Mesendoderm (in vitro differentiated cells): Measurements from ENCODE around the gene GABBR2.

Experiments used
- DNase-seq: peaks from one replicate; pipeline ENCODE4 v3.0.0; 2013
- H2AK5ac ChIP-seq: 2 replicates; pipeline ENCODE4 v1.6.1; 2013; ENCODE audit warnings: low read length, inconsistent platforms
- H2BK120ac ChIP-seq: 2 replicates; pipeline ENCODE4 v1.6.1; 2013; ENCODE audit warnings: low read depth, mild to moderate bottlenecking, low read length, moderate library complexity, mixed read lengths
- H2BK15ac ChIP-seq: replicated peaks from 2 replicates; pipeline ENCODE4 v1.6.1; 2013; ENCODE audit warnings: low read depth, mild to moderate bottlenecking, moderate library complexity
- H2BK5ac ChIP-seq: 2 replicates; pipeline ENCODE4 v1.6.1; 2013; ENCODE audit warnings: low read length, inconsistent platforms
- H3K18ac ChIP-seq: 2 replicates; pipeline ENCODE4 v1.6.1; 2013; ENCODE audit warnings: mild to moderate bottlenecking, low read length, mixed read lengths
- H3K23ac ChIP-seq: one replicate; pipeline ENCODE4 v1.6.1; 2013; ENCODE audit warnings: low read length
- H3K27ac ChIP-seq: 2 replicates; pipeline ENCODE4 v1.5.1; 2013; ENCODE audit warnings: low read depth, mild to moderate bottlenecking, inconsistent platforms, low read length, moderate library complexity
- H3K27me3 ChIP-seq: 2 replicates; pipeline ENCODE4 v1.6.1; 2013; ENCODE audit warnings: low read length, control low read depth, mild to moderate bottlenecking, inconsistent platforms; ENCODE audit not compliant: insufficient read depth, poor library complexity
- H3K36me3 ChIP-seq: 2 replicates; pipeline ENCODE4 v1.6.1; 2013; ENCODE audit warnings: low read length, inconsistent platforms; ENCODE audit not compliant: control insufficient read depth, insufficient read depth
- H3K4ac ChIP-seq: one replicate; pipeline ENCODE4 v1.6.1; 2013; ENCODE audit warnings: low read depth, mild to moderate bottlenecking, low read length, moderate library complexity
- H3K4me1 ChIP-seq: 2 replicates; pipeline ENCODE4 v1.6.1; 2013; ENCODE audit warnings: low read depth, low read length, inconsistent platforms; ENCODE audit not compliant: control insufficient read depth
- H3K4me2 ChIP-seq: 2 replicates; pipeline ENCODE4 v1.6.1; 2013; ENCODE audit warnings: low read length
- H3K4me3 ChIP-seq: 2 replicates; pipeline ENCODE4 v1.5.1; 2013; ENCODE audit warnings: mild to moderate bottlenecking, low read length
- H3K56ac ChIP-seq: one replicate; pipeline ENCODE4 v1.6.1; 2013; ENCODE audit warnings: low read length
- H3K79me1 ChIP-seq: 2 replicates; pipeline ENCODE4 v1.6.1; 2013; ENCODE audit warnings: low read length, inconsistent platforms
- H3K79me2 ChIP-seq: 2 replicates; pipeline ENCODE4 v1.6.1; 2013; ENCODE audit warnings: mild to moderate bottlenecking, low read length; ENCODE audit not compliant: control insufficient read depth, insufficient read depth
- H3K9ac ChIP-seq: 2 replicates; pipeline ENCODE4 v1.6.1; 2013; ENCODE audit warnings: low read length, inconsistent platforms
- H4K5ac ChIP-seq: one replicate; pipeline ENCODE4 v1.6.1; 2013; ENCODE audit warnings: low read length
- H4K8ac ChIP-seq: one replicate; pipeline ENCODE4 v1.6.1; 2013; ENCODE audit warnings: low read depth, mild to moderate bottlenecking, control low read depth, low read length, moderate library complexity
- WGBS: extraction: QIAGEN DNeasy Blood & Tissue Kit; methylation state at CpG from one replicate; pipeline ENCODE4 v1.1.7; 2013; ENCODE audit warnings: low lambda C conversion rate, missing lambda C conversion rate; ENCODE audit not compliant: insufficient coverage; ENCODE audit errors: extremely low coverage; 5-methylcytosine and 5-hydroxymethylcytosine counted together

The GABBR2 gene

DNA sequence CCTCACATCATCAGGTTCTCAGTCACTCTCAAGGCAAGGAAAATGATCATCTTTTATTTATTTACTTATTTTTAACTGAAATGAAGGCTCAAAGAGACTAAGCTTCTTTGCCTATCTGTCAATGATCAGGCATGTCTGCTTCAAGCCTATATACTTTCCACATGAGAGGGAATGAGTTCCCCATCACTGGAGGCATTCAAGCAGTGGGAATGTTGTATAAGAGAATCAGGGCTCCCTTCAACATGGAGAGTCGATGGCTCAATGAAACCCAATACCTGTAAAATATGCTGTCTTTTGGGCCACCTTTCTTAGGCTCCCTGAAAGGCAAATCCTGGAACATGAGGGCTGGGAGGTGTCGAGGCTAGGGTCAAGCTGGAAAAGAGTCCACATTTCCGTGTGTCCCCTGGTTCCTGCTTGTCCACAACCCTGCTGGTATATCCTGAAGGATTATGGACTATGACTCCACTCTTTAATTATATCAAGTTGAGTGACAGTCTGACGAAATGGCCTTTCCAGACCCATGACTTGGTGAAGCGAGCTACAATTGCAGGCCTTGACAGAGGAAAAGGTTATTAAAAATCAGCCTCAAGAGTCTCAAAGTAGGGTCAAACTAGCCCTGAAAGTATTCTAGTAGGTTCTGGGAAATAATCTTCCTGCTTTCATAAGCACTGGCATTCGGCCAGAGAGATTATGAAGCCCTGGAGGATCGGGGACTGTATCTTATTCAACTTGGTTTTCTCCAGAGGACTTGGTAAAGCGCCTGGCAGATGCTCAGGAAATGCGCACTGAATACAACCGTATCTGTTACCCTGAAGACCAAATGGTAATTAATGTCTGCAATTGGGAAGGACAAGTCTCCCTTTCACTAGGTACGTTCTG is 307.4 kb downstream of the GABBR2 start:
- H3K9ac ChIP-seq: no peak overlapping the region
- no peak overlapping the region for H2BK5ac ChIP-seq
- no peaks in the 10 kb centered on the region for H3K79me2 ChIP-seq
- H4K5ac ChIP-seq: no peak overlapping the region
- H3K18ac ChIP-seq: no peak overlapping the region
- no peak overlapping the region for H3K4me2 ChIP-seq
- no peak overlapping the region for H2BK15ac ChIP-seq
- no peaks in the 10 kb centered on the region for H3K27me3 ChIP-seq
- no peaks in the 10 kb centered on the region for H3K36me3 ChIP-seq
- H3K23ac ChIP-seq: no peak overlapping the region
- no peak overlapping the region for H3K27ac ChIP-seq
- no peak overlapping the region for H2BK120ac ChIP-seq
- H3K4me1 ChIP-seq: no peaks in the 10 kb centered on the region
- H2AK5ac ChIP-seq: no peak overlapping the region
- H3K4ac ChIP-seq: no peak overlapping the region
- H3K56ac ChIP-seq: no peak overlapping the region
- no CpG with 5 or more reads among the region's 11 CpGs for WGBS
- DNase-seq: no peak
- H4K8ac ChIP-seq: no peak overlapping the region
- no peaks in the 10 kb centered on the region for H3K79me1 ChIP-seq
- H3K4me3 ChIP-seq: no peak overlapping the region

DNA sequence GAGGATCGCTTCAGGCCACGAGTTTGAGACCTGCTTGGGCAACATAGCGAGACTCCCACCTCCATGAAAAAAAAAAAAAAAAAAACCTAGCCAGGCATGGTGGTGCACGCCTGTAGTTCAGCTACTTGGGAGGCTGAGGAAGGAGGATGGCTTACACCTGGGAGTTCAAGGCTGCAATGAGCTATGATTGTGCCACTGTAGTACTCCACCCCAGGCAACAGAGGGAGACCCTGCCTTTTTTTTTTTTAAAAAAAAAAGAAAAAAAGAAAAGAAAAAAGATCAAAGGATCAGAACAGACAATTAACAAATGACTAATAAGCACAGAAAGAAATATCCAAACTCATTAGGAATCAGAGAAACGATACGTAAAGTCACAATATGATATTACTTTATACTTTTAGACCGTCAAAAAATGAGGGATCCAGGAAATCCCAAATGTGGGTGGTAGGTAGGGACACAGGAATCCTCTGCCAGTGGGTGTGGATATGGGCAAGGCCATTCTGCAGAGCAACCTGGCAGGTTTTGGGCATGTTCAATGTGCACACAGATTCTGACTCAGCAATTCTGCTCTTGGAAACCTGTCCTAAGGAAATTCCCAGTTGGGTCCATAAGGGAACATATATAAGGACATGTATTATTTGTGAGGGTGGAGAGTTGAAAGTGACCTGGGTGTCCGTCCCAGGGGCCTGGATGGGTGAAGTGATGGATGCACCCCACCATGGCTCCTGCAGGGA is 308.6 kb downstream of the GABBR2 start:
- Histone ChIP-seq H3K4me2 (no peak overlapping the region), H3K27ac (no peak overlapping the region), H3K56ac (no peak overlapping the region), H3K36me3 (no peaks in the 10 kb centered on the region), H3K4ac (no peak overlapping the region), H4K8ac (no peak overlapping the region), H4K5ac (no peak overlapping the region), H2BK120ac (no peak overlapping the region), H3K79me2 (no peaks in the 10 kb centered on the region), H3K4me3 (no peak overlapping the region), H3K9ac (no peak overlapping the region), H3K27me3 (no peaks in the 10 kb centered on the region), H2BK15ac (no peak overlapping the region), H3K23ac (no peak overlapping the region), H2BK5ac (no peak overlapping the region), H2AK5ac (no peak overlapping the region), H3K18ac (no peak overlapping the region), H3K79me1 (no peaks in the 10 kb centered on the region), H3K4me1 (no peaks in the 10 kb centered on the region)
- no peak for DNase-seq
- no CpG with 5 or more reads among the region's 8 CpGs for WGBS

DNA sequence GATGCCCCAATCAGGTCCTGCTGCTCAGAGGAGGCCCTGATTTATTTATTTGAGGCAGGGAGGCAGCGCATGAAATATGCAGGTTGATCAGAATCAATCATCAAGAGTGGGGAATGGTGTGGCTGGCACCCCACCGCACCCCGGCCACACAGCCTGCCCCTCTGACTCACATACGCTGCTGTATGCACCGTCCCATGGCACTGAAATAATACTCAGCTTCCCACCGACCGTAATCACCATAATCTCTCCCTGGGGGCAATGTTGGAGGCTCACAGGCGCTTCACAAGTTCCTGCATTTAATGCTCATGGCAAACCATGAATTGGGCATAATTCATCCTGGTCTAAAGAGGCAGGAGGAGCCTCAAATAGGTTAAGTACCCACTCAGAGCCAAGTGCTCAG is 312.1 kb downstream of the GABBR2 start:
- Histone ChIP-seq H2AK5ac (no peak overlapping the region), H3K4me2 (no peak overlapping the region), H3K27me3 (no peaks in the 10 kb centered on the region), H3K4me3 (no peak overlapping the region), H3K4ac (no peak overlapping the region), H3K79me2 (no peaks in the 10 kb centered on the region), H3K18ac (no peak overlapping the region), H2BK5ac (no peak overlapping the region), H2BK120ac (no peak overlapping the region), H4K8ac (no peak overlapping the region), H3K56ac (no peak overlapping the region), H3K23ac (no peak overlapping the region), H3K27ac (no peak overlapping the region), H3K79me1 (no peaks in the 10 kb centered on the region), H2BK15ac (no peak overlapping the region), H3K4me1 (no peaks in the 10 kb centered on the region), H3K9ac (no peak overlapping the region), H3K36me3 (no peaks in the 10 kb centered on the region), H4K5ac (no peak overlapping the region)
- no CpG with 5 or more reads among the region's 8 CpGs for WGBS
- no peak for DNase-seq

DNA sequence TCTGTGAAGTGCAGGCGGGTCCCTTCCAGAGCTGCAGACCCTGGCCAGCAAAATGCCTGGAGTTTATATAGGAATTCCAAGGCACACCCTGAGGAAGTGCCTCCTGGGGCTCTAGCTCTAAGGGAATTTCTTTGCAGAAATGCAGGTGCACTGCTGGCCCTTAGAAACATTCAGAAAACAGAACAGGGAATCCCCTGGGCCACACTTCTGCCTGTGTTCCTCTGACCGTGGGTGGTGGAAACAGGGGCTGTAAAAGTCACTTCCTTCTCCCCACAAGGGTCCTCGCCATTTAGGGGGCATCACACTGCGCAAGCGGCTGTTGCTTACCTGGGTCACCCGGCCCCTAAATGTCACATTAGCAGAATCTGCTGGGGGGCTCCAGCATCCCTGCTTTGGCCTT is 312.5 kb downstream of the GABBR2 start:
- Histone ChIP-seq H3K9ac (no peak overlapping the region), H3K79me1 (no peaks in the 10 kb centered on the region), H2BK5ac (no peak overlapping the region), H3K4ac (no peak overlapping the region), H3K27me3 (no peaks in the 10 kb centered on the region), H3K4me2 (no peak overlapping the region), H3K27ac (no peak overlapping the region), H3K36me3 (no peaks in the 10 kb centered on the region), H3K4me1 (no peaks in the 10 kb centered on the region), H4K5ac (no peak overlapping the region), H3K56ac (no peak overlapping the region), H2AK5ac (no peak overlapping the region), H3K18ac (no peak overlapping the region), H3K23ac (no peak overlapping the region), H3K4me3 (no peak overlapping the region), H4K8ac (no peak overlapping the region), H3K79me2 (no peaks in the 10 kb centered on the region), H2BK15ac (no peak overlapping the region), H2BK120ac (no peak overlapping the region)
- DNase-seq: no peak
- WGBS: no CpG with 5 or more reads among the region's 6 CpGs

DNA sequence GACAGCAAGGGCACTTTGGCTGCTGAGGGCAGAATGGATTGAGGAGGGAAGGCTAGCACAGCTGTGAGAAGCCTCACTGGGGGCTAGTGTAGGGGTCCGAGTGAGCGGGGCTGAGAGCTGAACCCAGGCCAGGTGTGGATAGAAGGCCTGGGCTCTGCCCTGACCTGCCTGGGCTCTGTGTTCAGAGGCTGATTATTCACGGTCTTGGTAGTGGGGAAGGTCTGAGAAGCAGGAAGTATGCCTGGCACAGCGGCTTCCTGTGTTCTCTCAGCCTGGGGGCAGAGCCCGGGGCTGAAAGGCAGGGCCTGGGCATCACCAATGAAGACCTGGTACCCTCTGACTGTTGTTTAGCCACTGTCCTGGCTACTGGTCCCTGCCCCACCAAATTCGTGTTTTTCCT is 316.9 kb downstream of the GABBR2 start:
- H2BK5ac ChIP-seq: no peak overlapping the region
- H3K4me3 ChIP-seq: no peak overlapping the region
- H3K9ac ChIP-seq: no peak overlapping the region
- H2BK15ac ChIP-seq: no peak overlapping the region
- H3K4me2 ChIP-seq: no peak overlapping the region
- H3K79me2 ChIP-seq: no peaks in the 10 kb centered on the region
- no peak overlapping the region for H3K27ac ChIP-seq
- H3K79me1 ChIP-seq: no peaks in the 10 kb centered on the region
- no peaks in the 10 kb centered on the region for H3K27me3 ChIP-seq
- H3K4ac ChIP-seq: no peak overlapping the region
- no peak overlapping the region for H2AK5ac ChIP-seq
- H3K4me1 ChIP-seq: no peaks in the 10 kb centered on the region
- no peak overlapping the region for H3K23ac ChIP-seq
- no peak for DNase-seq
- no peak overlapping the region for H3K18ac ChIP-seq
- no peak overlapping the region for H2BK120ac ChIP-seq
- WGBS: no CpG with 5 or more reads among the region's 6 CpGs
- H3K36me3 ChIP-seq: no peaks in the 10 kb centered on the region
- no peak overlapping the region for H4K5ac ChIP-seq
- H3K56ac ChIP-seq: no peak overlapping the region
- H4K8ac ChIP-seq: no peak overlapping the region
